ENCODE measurements around the gene PTPRZ1.

Gene PTPRZ1

GRCh38 chr7:121992068-121992467 is 119.1 kb downstream of the PTPRZ1 start:
- Histone ChIP-seq H3K9ac (ENCODE audit: low read depth in 1 of 2, low read length in 2 of 2) (no peak overlapping the region), H3K9me3 (ENCODE audit: control insufficient read depth in 1 of 2, low read length in 2 of 2) (no peaks in the 10 kb centered on the region), H3K4me3 (ENCODE audit: low read depth in 1 of 2, low read length in 2 of 2) (no peak overlapping the region), H3K36me3 (ENCODE audit: control insufficient read depth in 1 of 2, insufficient read depth in 2 of 2, low read length in 2 of 2) (no peaks in the 10 kb centered on the region), H3K27me3 (ENCODE audit: control insufficient read depth in 1 of 2, insufficient read depth in 2 of 2, low read length in 2 of 2) (no peaks in the 10 kb centered on the region), H3K27ac (ENCODE audit: low read depth, low read length) (no peak overlapping the region), H3K4me1 (ENCODE audit: control insufficient read depth in 1 of 2, insufficient read depth in 2 of 2, low read length in 2 of 2) (no peaks in the 10 kb centered on the region)

- Histone ChIP-seq H3K4me3 (ENCODE audit: low read depth in 1 of 2, low read length in 2 of 2) (no peak overlapping the region), H3K9ac (ENCODE audit: low read depth in 1 of 2, low read length in 2 of 2) (no peak overlapping the region), H3K36me3 (ENCODE audit: control insufficient read depth in 1 of 2, insufficient read depth in 2 of 2, low read length in 2 of 2) (no peaks in the 10 kb centered on the region), H3K9me3 (ENCODE audit: control insufficient read depth in 1 of 2, low read length in 2 of 2) (no peaks in the 10 kb centered on the region), H3K27me3 (ENCODE audit: control insufficient read depth in 1 of 2, insufficient read depth in 2 of 2, low read length in 2 of 2) (no peaks in the 10 kb centered on the region), H3K27ac (ENCODE audit: low read depth, low read length) (no peak overlapping the region), H3K4me1 (ENCODE audit: control insufficient read depth in 1 of 2, insufficient read depth in 2 of 2, low read length in 2 of 2) (no peaks in the 10 kb centered on the region)
Observed at GRCh38 chr7:121994625-121995410, 121.9 kb downstream of the PTPRZ1 start.

GRCh38 chr7:122006687-122007086 is 133.7 kb downstream of the PTPRZ1 start:
- H3K9me3 ChIP-seq (ENCODE audit: control insufficient read depth in 1 of 2, low read length in 2 of 2), result no peaks in the 10 kb centered on the region
- no peaks in the 10 kb centered on the region for H3K36me3 ChIP-seq (ENCODE audit: control insufficient read depth in 1 of 2, insufficient read depth in 2 of 2, low read length in 2 of 2)
- H3K27me3 ChIP-seq (ENCODE audit: control insufficient read depth in 1 of 2, insufficient read depth in 2 of 2, low read length in 2 of 2), result no peaks in the 10 kb centered on the region
- no peak overlapping the region for H3K9ac ChIP-seq (ENCODE audit: low read depth in 1 of 2, low read length in 2 of 2)
- no peaks in the 10 kb centered on the region for H3K4me1 ChIP-seq (ENCODE audit: control insufficient read depth in 1 of 2, insufficient read depth in 2 of 2, low read length in 2 of 2)
- no peak overlapping the region for H3K4me3 ChIP-seq (ENCODE audit: low read depth in 1 of 2, low read length in 2 of 2)
- H3K27ac ChIP-seq (ENCODE audit: low read depth, low read length), result no peak overlapping the region

- Histone ChIP-seq H3K9ac (ENCODE audit: low read depth in 1 of 2, low read length in 2 of 2) (no peak overlapping the region), H3K4me1 (ENCODE audit: control insufficient read depth in 1 of 2, insufficient read depth in 2 of 2, low read length in 2 of 2) (no peaks in the 10 kb centered on the region), H3K27me3 (ENCODE audit: control insufficient read depth in 1 of 2, insufficient read depth in 2 of 2, low read length in 2 of 2) (no peaks in the 10 kb centered on the region), H3K36me3 (ENCODE audit: control insufficient read depth in 1 of 2, insufficient read depth in 2 of 2, low read length in 2 of 2) (no peaks in the 10 kb centered on the region), H3K27ac (ENCODE audit: low read depth, low read length) (no peak overlapping the region), H3K4me3 (ENCODE audit: low read depth in 1 of 2, low read length in 2 of 2) (no peak overlapping the region), H3K9me3 (ENCODE audit: control insufficient read depth in 1 of 2, low read length in 2 of 2) (no peaks in the 10 kb centered on the region)
Observed at GRCh38 chr7:122010116-122010515, 137.2 kb downstream of the PTPRZ1 start.

- H3K4me3 ChIP-seq (ENCODE audit: low read depth in 1 of 2, low read length in 2 of 2), result no peak overlapping the region
- H3K36me3 ChIP-seq (ENCODE audit: control insufficient read depth in 1 of 2, insufficient read depth in 2 of 2, low read length in 2 of 2), result no peaks in the 10 kb centered on the region
- no peaks in the 10 kb centered on the region for H3K4me1 ChIP-seq (ENCODE audit: control insufficient read depth in 1 of 2, insufficient read depth in 2 of 2, low read length in 2 of 2)
- no peaks in the 10 kb centered on the region for H3K27me3 ChIP-seq (ENCODE audit: control insufficient read depth in 1 of 2, insufficient read depth in 2 of 2, low read length in 2 of 2)
- H3K9ac ChIP-seq (ENCODE audit: low read depth in 1 of 2, low read length in 2 of 2), result no peak overlapping the region
- no peak overlapping the region for H3K27ac ChIP-seq (ENCODE audit: low read depth, low read length)
- no peaks in the 10 kb centered on the region for H3K9me3 ChIP-seq (ENCODE audit: control insufficient read depth in 1 of 2, low read length in 2 of 2)
Observed at GRCh38 chr7:122013065-122013464, 140.1 kb downstream of the PTPRZ1 start.

GRCh38 chr7:122013630-122014029 is 140.7 kb downstream of the PTPRZ1 start:
- no peaks in the 10 kb centered on the region for H3K9me3 ChIP-seq (ENCODE audit: control insufficient read depth in 1 of 2, low read length in 2 of 2)
- no peaks in the 10 kb centered on the region for H3K36me3 ChIP-seq (ENCODE audit: control insufficient read depth in 1 of 2, insufficient read depth in 2 of 2, low read length in 2 of 2)
- no peaks in the 10 kb centered on the region for H3K4me1 ChIP-seq (ENCODE audit: control insufficient read depth in 1 of 2, insufficient read depth in 2 of 2, low read length in 2 of 2)
- no peak overlapping the region for H3K4me3 ChIP-seq (ENCODE audit: low read depth in 1 of 2, low read length in 2 of 2)
- no peak overlapping the region for H3K9ac ChIP-seq (ENCODE audit: low read depth in 1 of 2, low read length in 2 of 2)
- H3K27ac ChIP-seq (ENCODE audit: low read depth, low read length), result no peak overlapping the region
- H3K27me3 ChIP-seq (ENCODE audit: control insufficient read depth in 1 of 2, insufficient read depth in 2 of 2, low read length in 2 of 2), result no peaks in the 10 kb centered on the region

GRCh38 chr7:122014697-122015096 is 141.7 kb downstream of the PTPRZ1 start:
- Histone ChIP-seq H3K4me3 (ENCODE audit: low read depth in 1 of 2, low read length in 2 of 2) (no peak overlapping the region), H3K27ac (ENCODE audit: low read depth, low read length) (no peak overlapping the region), H3K36me3 (ENCODE audit: control insufficient read depth in 1 of 2, insufficient read depth in 2 of 2, low read length in 2 of 2) (no peaks in the 10 kb centered on the region), H3K4me1 (ENCODE audit: control insufficient read depth in 1 of 2, insufficient read depth in 2 of 2, low read length in 2 of 2) (no peaks in the 10 kb centered on the region), H3K9ac (ENCODE audit: low read depth in 1 of 2, low read length in 2 of 2) (no peak overlapping the region), H3K27me3 (ENCODE audit: control insufficient read depth in 1 of 2, insufficient read depth in 2 of 2, low read length in 2 of 2) (no peaks in the 10 kb centered on the region), H3K9me3 (ENCODE audit: control insufficient read depth in 1 of 2, low read length in 2 of 2) (no peaks in the 10 kb centered on the region)

- Histone ChIP-seq H3K4me1 (ENCODE audit: control insufficient read depth in 1 of 2, insufficient read depth in 2 of 2, low read length in 2 of 2) (no peaks in the 10 kb centered on the region), H3K4me3 (ENCODE audit: low read depth in 1 of 2, low read length in 2 of 2) (no peak overlapping the region), H3K36me3 (ENCODE audit: control insufficient read depth in 1 of 2, insufficient read depth in 2 of 2, low read length in 2 of 2) (no peaks in the 10 kb centered on the region), H3K27ac (ENCODE audit: low read depth, low read length) (no peak overlapping the region), H3K9me3 (ENCODE audit: control insufficient read depth in 1 of 2, low read length in 2 of 2) (no peaks in the 10 kb centered on the region), H3K9ac (ENCODE audit: low read depth in 1 of 2, low read length in 2 of 2) (no peak overlapping the region), H3K27me3 (ENCODE audit: control insufficient read depth in 1 of 2, insufficient read depth in 2 of 2, low read length in 2 of 2) (no peaks in the 10 kb centered on the region)
Observed at GRCh38 chr7:122018032-122018431, 145.1 kb downstream of the PTPRZ1 start.

- H3K36me3 ChIP-seq (ENCODE audit: control insufficient read depth in 1 of 2, insufficient read depth in 2 of 2, low read length in 2 of 2), result no peaks in the 10 kb centered on the region
- no peaks in the 10 kb centered on the region for H3K27me3 ChIP-seq (ENCODE audit: control insufficient read depth in 1 of 2, insufficient read depth in 2 of 2, low read length in 2 of 2)
- H3K4me3 ChIP-seq (ENCODE audit: low read depth in 1 of 2, low read length in 2 of 2), result no peak overlapping the region
- H3K4me1 ChIP-seq (ENCODE audit: control insufficient read depth in 1 of 2, insufficient read depth in 2 of 2, low read length in 2 of 2), result no peaks in the 10 kb centered on the region
- no peak overlapping the region for H3K9ac ChIP-seq (ENCODE audit: low read depth in 1 of 2, low read length in 2 of 2)
- H3K9me3 ChIP-seq (ENCODE audit: control insufficient read depth in 1 of 2, low read length in 2 of 2), result no peaks in the 10 kb centered on the region
- H3K27ac ChIP-seq (ENCODE audit: low read depth, low read length), result no peak overlapping the region
Observed at GRCh38 chr7:122027058-122027457, 154.1 kb downstream of the PTPRZ1 start.

- no peak overlapping the region for H3K9ac ChIP-seq (ENCODE audit: low read depth in 1 of 2, low read length in 2 of 2)
- H3K9me3 ChIP-seq (ENCODE audit: control insufficient read depth in 1 of 2, low read length in 2 of 2), result no peaks in the 10 kb centered on the region
- no peak overlapping the region for H3K27ac ChIP-seq (ENCODE audit: low read depth, low read length)
- H3K36me3 ChIP-seq (ENCODE audit: control insufficient read depth in 1 of 2, insufficient read depth in 2 of 2, low read length in 2 of 2), result no peaks in the 10 kb centered on the region
- no peaks in the 10 kb centered on the region for H3K4me1 ChIP-seq (ENCODE audit: control insufficient read depth in 1 of 2, insufficient read depth in 2 of 2, low read length in 2 of 2)
- no peak overlapping the region for H3K4me3 ChIP-seq (ENCODE audit: low read depth in 1 of 2, low read length in 2 of 2)
- H3K27me3 ChIP-seq (ENCODE audit: control insufficient read depth in 1 of 2, insufficient read depth in 2 of 2, low read length in 2 of 2), result no peaks in the 10 kb centered on the region
Observed at GRCh38 chr7:122033641-122034040, 160.7 kb downstream of the PTPRZ1 start.
